Testis (tissue), 3 donors: ENCODE measurements around the gene SMYD3. TPM values are rescaled to one million over a fixed set of nuclear protein-coding genes. Genes with fewer than 3 reads are reported as not detected.

ENCODE experiments used
- DNase-seq: peaks from one replicate; pipeline ENCODE4 v3.0.0-alpha.2; 2019
- H3K27ac ChIP-seq, 2 donors: fragments of 200-600 bp; sonication (generic); one replicate each; pipeline ENCODE4 v1.5.1; 2019
- H3K27me3 ChIP-seq: fragments of 200-600 bp; sonication (generic); one replicate; pipeline ENCODE4 v1.5.1; 2019
- H3K36me3 ChIP-seq: fragments of 200-600 bp; sonication (generic); one replicate; pipeline ENCODE4 v1.5.1; 2017; ENCODE audit warnings: low read depth; ENCODE audit errors: missing control alignments
- H3K4me1 ChIP-seq: fragments of 200-600 bp; sonication (generic); one replicate; pipeline ENCODE4 v1.5.1; 2019
- H3K4me3 ChIP-seq, 2 donors: fragments of 200-600 bp; sonication (generic); one replicate each; pipeline ENCODE4 v1.5.1; 2017 to 2019
- H3K9me3 ChIP-seq: fragments of 200-600 bp; sonication (generic); one replicate; pipeline ENCODE4 v1.5.1; 2017
- POLR2A ChIP-seq: fragments of 450-650 bp; IDR thresholded peaks from one replicate; pipeline ENCODE4 v1.6.1; 2017; ENCODE audit warnings: antibody characterized with exemption, mild to moderate bottlenecking, moderate library complexity
- WGBS, 2 donors: methylation state at CpG; one replicate each; pipeline ENCODE4 v1.1.5; 2018; 5-methylcytosine and 5-hydroxymethylcytosine counted together
- intact Hi-C: fragments of 100-400 bp; cut with DNase I; formaldehyde crosslinking; loops from one replicate; pipeline ENCODE4 v1.15.1; 2023; ENCODE audit warnings: low total_unique reads
- polyA plus RNA-seq: library from polyadenylated mRNA; stranded (reverse); fragments of 350-450 nt; fragmentation: Illumina TruSeq; extraction: RNeasy Lipid Tissue Mini Kit (QIAGEN cat#74804); gene quantifications from one replicate; pipeline ENCODE4 v1.2.3, GENCODE V29; 2014; ENCODE audit warnings: low read depth, low replicate concordance; ENCODE audit not compliant: insufficient read depth
- total RNA-seq, 2 donors: library from RNA; depleted of rRNA; stranded (reverse); fragments of >200 nt; gene quantifications; one replicate each; pipeline ENCODE4 v1.2.3, GENCODE V29; 2016
- TF ChIP-seq, protein P1 (sequence below), 3 experiments: fragments of 450-650 bp in 2 of 3; fragments of 200-600 bp in 1 of 3; sonication (generic) in 1 of 3; IDR thresholded peaks; one replicate each; pipeline ENCODE4 v1.5.1; 2016 to 2019; ENCODE audit warnings: antibody characterized with exemption in 3 of 3, mild to moderate bottlenecking in 2 of 3, moderate library complexity in 1 of 3

Gene SMYD3
- total and polyA plus RNA-seq, 3 donors from 2014 or later = 23.0 to 38.8 (median 38.7) TPM

DNA sequence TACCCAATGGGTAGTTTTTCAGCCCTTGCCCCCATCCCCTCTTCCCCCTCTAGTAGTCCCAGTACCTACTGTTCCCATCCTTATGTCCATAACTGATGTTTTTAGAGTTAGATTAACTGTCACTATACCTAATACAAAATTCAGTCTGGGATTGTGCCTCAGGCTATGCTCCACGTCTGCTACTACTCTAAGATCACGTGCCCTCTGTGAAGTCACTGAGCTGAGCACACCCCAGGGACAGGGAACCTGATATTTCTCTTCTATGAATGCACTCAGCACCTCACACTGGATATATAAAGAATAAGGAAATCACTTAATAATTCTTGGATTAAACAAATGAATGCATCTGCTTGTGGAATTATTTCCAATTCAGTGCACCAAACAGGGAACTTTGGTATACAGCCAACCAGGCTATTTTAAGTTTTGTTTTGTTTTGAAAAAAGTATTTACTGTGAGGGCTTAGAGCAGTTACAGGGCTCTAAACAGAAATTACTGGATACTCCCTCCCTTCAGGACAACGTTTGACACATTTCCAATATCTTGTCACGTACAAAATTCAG, 307.9 kb downstream of the SMYD3 start:
- TF ChIP-seq, protein P1, sequence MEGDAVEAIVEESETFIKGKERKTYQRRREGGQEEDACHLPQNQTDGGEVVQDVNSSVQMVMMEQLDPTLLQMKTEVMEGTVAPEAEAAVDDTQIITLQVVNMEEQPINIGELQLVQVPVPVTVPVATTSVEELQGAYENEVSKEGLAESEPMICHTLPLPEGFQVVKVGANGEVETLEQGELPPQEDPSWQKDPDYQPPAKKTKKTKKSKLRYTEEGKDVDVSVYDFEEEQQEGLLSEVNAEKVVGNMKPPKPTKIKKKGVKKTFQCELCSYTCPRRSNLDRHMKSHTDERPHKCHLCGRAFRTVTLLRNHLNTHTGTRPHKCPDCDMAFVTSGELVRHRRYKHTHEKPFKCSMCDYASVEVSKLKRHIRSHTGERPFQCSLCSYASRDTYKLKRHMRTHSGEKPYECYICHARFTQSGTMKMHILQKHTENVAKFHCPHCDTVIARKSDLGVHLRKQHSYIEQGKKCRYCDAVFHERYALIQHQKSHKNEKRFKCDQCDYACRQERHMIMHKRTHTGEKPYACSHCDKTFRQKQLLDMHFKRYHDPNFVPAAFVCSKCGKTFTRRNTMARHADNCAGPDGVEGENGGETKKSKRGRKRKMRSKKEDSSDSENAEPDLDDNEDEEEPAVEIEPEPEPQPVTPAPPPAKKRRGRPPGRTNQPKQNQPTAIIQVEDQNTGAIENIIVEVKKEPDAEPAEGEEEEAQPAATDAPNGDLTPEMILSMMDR (IDR thresholded peaks at IDR 0.05) = no peak
- TF ChIP-seq POLR2A = no peak
- no peak overlapping the region for H3K27ac ChIP-seq
- intact Hi-C loops = no loop called here
- no peaks in the 10 kb centered on the region for H3K27me3 ChIP-seq
- H3K4me3 ChIP-seq = no peak overlapping the region
- no peaks in the 10 kb centered on the region for H3K4me1 ChIP-seq
- no peaks in the 10 kb centered on the region for H3K9me3 ChIP-seq
- H3K36me3 ChIP-seq = no peaks in the 10 kb centered on the region
- no peak for DNase-seq
- WGBS, 2 donors = 51 to 55% methylated on average over 4 of the region's 4 CpGs

DNA sequence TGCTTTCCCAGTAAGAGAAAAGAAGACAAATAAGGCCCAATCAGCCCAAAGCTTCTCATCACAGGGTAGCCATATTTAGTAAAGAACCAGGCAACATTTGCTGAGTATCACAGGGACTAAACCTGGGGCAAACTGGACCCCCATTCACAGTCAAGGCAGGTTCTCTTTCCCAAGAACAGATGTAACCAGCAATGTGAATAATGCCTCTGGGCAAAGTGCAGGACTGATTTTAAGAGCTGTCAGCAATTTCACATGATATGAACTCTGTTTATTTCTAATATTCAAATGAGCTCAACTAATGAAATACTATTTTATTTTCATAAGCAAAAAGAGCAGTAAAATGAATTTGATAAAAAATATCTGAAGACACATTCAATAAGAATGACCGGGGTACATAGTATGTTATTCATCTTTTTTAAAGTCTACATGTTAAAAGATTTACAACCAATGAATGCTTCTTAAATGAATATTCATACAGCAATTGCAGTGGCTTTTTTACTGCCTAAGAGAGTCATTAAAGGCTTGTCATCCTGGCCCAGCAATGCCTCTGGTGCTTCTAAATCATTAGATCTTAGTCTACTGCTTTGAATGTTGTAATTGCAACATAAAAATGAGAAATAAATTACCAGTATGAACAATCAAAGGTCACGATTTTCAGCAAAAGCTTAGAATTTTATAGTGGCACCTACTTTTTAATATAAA, 308.8 kb downstream of the SMYD3 start:
- Histone ChIP-seq H3K36me3 (no peaks in the 10 kb centered on the region), H3K27me3 (no peaks in the 10 kb centered on the region), H3K9me3 (no peaks in the 10 kb centered on the region), H3K27ac (no peak overlapping the region), H3K4me1 (no peaks in the 10 kb centered on the region), H3K4me3 (no peak overlapping the region)
- intact Hi-C loops = no loop called here
- DNase-seq = no peak
- TF ChIP-seq POLR2A = no peak
- TF ChIP-seq, protein P1 (IDR thresholded peaks at IDR 0.05) = no peak
- 87 to 92% methylated on average over 2 of the region's 2 CpGs for WGBS, 2 donors

DNA sequence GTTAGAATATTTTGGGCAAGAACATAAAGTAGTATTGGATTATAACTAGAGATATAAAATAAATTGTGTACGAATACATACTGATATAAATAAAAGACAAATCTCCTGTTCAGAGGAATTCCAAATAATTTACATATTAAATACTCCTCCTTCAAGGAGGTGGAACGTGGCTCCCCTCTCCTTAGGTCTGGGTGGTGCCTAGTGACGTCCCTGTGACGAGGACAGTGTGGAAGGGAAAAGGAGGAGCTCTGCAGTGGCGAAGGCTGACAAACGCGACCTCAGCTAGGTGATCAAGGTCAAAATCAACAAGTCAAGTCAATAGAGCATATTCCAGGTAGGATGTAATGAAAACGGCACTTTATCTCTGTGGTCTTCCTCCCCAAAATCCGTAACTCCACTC, 310.0 kb downstream of the SMYD3 start:
- WGBS, 2 donors = 89 to 90% methylated on average over 9 of the region's 9 CpGs
- TF ChIP-seq, protein P1 (IDR thresholded peaks at IDR 0.05) = no peak
- TF ChIP-seq POLR2A = no peak
- no peaks in the 10 kb centered on the region for H3K9me3 ChIP-seq

DNA sequence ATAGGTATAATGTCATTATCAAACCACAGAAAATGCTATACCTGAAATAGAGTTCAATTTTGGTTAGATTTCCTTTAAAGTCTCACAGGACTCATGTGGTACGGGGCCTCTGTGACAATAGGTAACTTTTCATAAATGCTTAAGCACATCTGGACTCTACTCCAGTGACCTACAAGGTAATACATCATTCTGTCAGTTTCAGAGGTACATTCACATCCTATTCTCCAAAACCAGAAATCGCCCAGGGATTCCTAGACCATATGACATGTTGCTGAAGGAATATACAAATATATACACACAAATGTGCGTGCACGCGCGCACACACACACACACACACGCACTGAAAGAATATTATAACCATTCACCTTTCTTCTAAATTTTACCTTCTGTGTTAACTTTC, 311.8 kb downstream of the SMYD3 start:
- Histone ChIP-seq H3K27me3 (no peaks in the 10 kb centered on the region), H3K36me3 (no peaks in the 10 kb centered on the region), H3K4me1 (no peaks in the 10 kb centered on the region), H3K4me3 (no peak overlapping the region), H3K27ac (no peak overlapping the region), H3K9me3 (no peaks in the 10 kb centered on the region)
- intact Hi-C loops = no loop called here
- TF ChIP-seq POLR2A = no peak
- TF ChIP-seq, protein P1 (IDR thresholded peaks at IDR 0.05) = no peak
- WGBS, 2 donors = 90 to 98% methylated on average over 7 of the region's 7 CpGs
- DNase-seq = no peak

More for the DNA sequence above, 310.0 kb downstream of the SMYD3 start:
- H3K4me1 ChIP-seq = no peaks in the 10 kb centered on the region
- DNase-seq = no peak
- no peak overlapping the region for H3K27ac ChIP-seq
- intact Hi-C loops = no loop called here
- no peaks in the 10 kb centered on the region for H3K36me3 ChIP-seq
- H3K27me3 ChIP-seq = no peaks in the 10 kb centered on the region
- H3K4me3 ChIP-seq = no peak overlapping the region

GRCh38 chr1:246193537-246193936, 313.5 kb downstream of the SMYD3 start:
- Histone ChIP-seq H3K9me3 (no peaks in the 10 kb centered on the region), H3K36me3 (no peaks in the 10 kb centered on the region), H3K27ac (no peak overlapping the region), H3K4me3 (no peak overlapping the region), H3K27me3 (no peaks in the 10 kb centered on the region), H3K4me1 (no peaks in the 10 kb centered on the region)
- intact Hi-C loops = no loop called here
- TF ChIP-seq POLR2A = no peak
- TF ChIP-seq, protein P1 (IDR thresholded peaks at IDR 0.05) = no peak
- WGBS, 2 donors = 75 to 88% methylated on average over 12 of the region's 12 CpGs
- no peak for DNase-seq
